Astrocyte (in vitro differentiated cells and primary cell): ENCODE measurements around the gene TDP1.

Experiments used
- CTCF ChIP-seq: IDR thresholded peaks from 2 replicates; pipeline ENCODE4 v1.5.1; 2011; ENCODE audit warnings: low read depth, mild to moderate bottlenecking, inconsistent platforms, low read length, moderate library complexity; ENCODE audit not compliant: insufficient read depth
- EZH2 ChIP-seq: IDR thresholded peaks from 2 replicates; pipeline ENCODE4 v1.6.1; 2012; ENCODE audit warnings: mild to moderate bottlenecking, low read length, inconsistent platforms; ENCODE audit not compliant: insufficient read depth

- TF ChIP-seq CTCF (no peak), EZH2 (no peak)
These were observed 43.5 kb upstream of the TDP1 start for GRCh38 chr14:89912221-89912620.
